PFSK-1 (cell line): ENCODE data around the gene KIF4A.

Experiments
- FOXP2 ChIP-seq: optimal IDR thresholded peaks from 2 replicates; pipeline ENCODE3; 2011; ENCODE audit warnings: borderline replicate concordance, control low read depth, inconsistent platforms; ENCODE audit not compliant: insufficient read depth; ENCODE audit errors: extremely low read length, extremely low read depth
- POLR2AphosphoS5 ChIP-seq: IDR thresholded peaks from 2 replicates; pipeline ENCODE4 v1.6.1; 2012; ENCODE audit warnings: low read depth, mild to moderate bottlenecking, control low read depth, low read length, moderate library complexity
- SIN3A ChIP-seq: IDR thresholded peaks from 2 replicates; pipeline ENCODE4 v1.6.1; 2012; ENCODE audit warnings: mild to moderate bottlenecking, low read length, moderate library complexity, borderline replicate concordance; ENCODE audit not compliant: insufficient read depth
- TAF1 ChIP-seq: IDR thresholded peaks from 2 replicates; pipeline ENCODE4 v1.6.1; 2012; ENCODE audit warnings: low read length, control low read depth, borderline replicate concordance; ENCODE audit not compliant: insufficient read depth
- TF ChIP-seq, protein P1 (sequence below), 2 experiments: IDR thresholded peaks; 2 replicates each; pipeline versions ENCODE4 v1.6.1 to v1.8.0; 2011 to 2012; ENCODE audit warnings: low read depth in 2 of 2, low read length in 2 of 2, control low read depth in 1 of 2, inconsistent platforms in 1 of 2, mild to moderate bottlenecking in 1 of 2, moderate library complexity in 1 of 2; ENCODE audit not compliant: insufficient read depth in 1 of 2

KIF4A gene

DNA sequence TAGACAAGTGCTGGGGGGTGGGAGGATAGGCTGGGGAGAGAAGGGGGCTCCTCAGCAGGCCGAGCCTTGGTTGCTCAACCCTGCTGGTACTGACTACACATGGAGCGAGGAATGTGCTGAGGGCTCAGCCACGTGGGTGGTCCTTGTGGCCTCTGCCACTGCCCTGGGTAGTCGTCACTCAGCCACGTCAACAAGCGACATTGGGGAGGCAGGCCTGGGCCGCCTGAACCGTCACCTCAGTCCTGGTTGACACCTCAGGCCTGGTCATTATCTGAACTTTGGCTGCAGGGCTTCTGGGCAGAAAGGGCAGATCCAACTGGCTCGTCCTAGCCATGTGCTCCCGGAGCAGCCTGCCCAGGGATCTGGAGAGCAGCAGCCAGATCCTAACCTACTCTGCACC, 70.5 kb downstream of the KIF4A start:
- TF ChIP-seq POLR2AphosphoS5 (no peak), TAF1 (no peak), FOXP2 (no peak), SIN3A (no peak)
- TF ChIP-seq, protein P1, sequence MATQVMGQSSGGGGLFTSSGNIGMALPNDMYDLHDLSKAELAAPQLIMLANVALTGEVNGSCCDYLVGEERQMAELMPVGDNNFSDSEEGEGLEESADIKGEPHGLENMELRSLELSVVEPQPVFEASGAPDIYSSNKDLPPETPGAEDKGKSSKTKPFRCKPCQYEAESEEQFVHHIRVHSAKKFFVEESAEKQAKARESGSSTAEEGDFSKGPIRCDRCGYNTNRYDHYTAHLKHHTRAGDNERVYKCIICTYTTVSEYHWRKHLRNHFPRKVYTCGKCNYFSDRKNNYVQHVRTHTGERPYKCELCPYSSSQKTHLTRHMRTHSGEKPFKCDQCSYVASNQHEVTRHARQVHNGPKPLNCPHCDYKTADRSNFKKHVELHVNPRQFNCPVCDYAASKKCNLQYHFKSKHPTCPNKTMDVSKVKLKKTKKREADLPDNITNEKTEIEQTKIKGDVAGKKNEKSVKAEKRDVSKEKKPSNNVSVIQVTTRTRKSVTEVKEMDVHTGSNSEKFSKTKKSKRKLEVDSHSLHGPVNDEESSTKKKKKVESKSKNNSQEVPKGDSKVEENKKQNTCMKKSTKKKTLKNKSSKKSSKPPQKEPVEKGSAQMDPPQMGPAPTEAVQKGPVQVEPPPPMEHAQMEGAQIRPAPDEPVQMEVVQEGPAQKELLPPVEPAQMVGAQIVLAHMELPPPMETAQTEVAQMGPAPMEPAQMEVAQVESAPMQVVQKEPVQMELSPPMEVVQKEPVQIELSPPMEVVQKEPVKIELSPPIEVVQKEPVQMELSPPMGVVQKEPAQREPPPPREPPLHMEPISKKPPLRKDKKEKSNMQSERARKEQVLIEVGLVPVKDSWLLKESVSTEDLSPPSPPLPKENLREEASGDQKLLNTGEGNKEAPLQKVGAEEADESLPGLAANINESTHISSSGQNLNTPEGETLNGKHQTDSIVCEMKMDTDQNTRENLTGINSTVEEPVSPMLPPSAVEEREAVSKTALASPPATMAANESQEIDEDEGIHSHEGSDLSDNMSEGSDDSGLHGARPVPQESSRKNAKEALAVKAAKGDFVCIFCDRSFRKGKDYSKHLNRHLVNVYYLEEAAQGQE (IDR thresholded peaks at IDR 0.05; ENCODE audit: insufficient read depth in 1 of 2, low read depth in 2 of 2, low read length in 2 of 2): no peak

DNA sequence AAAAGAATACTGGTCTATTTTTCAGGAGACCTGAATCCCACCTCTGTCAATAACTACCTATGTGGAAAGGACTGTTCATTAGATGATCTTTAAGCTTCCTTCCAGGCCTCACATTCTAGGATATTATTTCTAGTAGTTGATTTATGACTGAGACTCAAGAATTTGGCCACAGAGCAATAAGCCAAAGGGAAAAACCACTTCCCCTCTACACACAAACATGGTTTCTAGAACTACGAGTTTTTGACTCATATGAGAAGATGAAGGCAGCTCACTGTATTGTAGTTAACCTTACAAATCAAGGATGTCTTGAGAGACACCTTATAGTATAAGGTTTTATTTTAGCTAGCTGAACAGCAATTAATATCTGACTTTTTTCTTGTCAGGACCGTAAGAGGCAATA, 96.3 kb downstream of the KIF4A start:
- TF ChIP-seq, protein P1 (IDR thresholded peaks at IDR 0.05; ENCODE audit: insufficient read depth in 1 of 2, low read depth in 2 of 2, low read length in 2 of 2): no peak
- TF ChIP-seq FOXP2 (no peak), POLR2AphosphoS5 (no peak), TAF1 (no peak), SIN3A (no peak)

DNA sequence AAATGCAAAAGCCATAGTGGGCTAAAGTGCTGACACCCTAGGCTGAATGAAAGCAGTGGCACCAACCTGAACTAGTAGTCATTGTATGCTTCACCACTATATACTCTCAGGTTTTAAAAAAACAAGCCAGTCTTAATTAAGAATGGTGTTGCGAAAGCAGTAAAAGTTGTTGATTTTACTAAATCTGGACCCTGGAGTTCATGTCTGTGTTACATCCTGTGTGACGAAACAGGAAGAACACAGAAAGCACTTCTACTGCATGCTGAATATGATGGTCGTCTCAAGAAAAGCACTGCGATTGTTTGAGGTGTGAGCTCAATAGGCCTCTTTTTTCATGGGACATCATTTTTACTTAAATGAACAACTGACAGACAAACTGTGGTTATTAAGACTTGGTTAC, 109.0 kb downstream of the KIF4A start:
- TF ChIP-seq FOXP2 (no peak), TAF1 (no peak), POLR2AphosphoS5 (no peak), SIN3A (no peak)
- TF ChIP-seq, protein P1 (IDR thresholded peaks at IDR 0.05; ENCODE audit: insufficient read depth in 1 of 2, low read depth in 2 of 2, low read length in 2 of 2): no peak

DNA sequence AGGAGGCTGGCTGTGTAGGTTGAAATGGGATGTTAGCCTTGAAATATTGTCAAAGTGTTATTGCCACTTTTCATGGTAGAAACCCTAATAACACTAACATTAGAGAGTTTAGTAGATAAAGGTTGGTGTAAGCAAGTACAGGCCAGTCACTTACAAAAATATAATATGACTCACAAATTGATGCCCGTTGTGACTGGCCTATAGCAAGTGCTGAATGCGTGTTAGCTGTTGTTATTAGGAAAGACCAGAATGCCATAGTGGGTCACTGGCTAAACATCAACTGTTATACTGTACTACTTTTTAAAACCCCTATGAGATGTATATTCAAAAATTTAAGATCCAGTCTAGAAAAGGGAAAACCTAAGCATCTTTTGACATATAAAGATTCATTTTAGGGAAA, 112.8 kb downstream of the KIF4A start:
- TF ChIP-seq POLR2AphosphoS5: no peak
- TF ChIP-seq, protein P1 (IDR thresholded peaks at IDR 0.05; ENCODE audit: insufficient read depth in 1 of 2, low read depth in 2 of 2, low read length in 2 of 2): no peak
- TF ChIP-seq FOXP2: no peak
- no peak for TF ChIP-seq TAF1

DNA sequence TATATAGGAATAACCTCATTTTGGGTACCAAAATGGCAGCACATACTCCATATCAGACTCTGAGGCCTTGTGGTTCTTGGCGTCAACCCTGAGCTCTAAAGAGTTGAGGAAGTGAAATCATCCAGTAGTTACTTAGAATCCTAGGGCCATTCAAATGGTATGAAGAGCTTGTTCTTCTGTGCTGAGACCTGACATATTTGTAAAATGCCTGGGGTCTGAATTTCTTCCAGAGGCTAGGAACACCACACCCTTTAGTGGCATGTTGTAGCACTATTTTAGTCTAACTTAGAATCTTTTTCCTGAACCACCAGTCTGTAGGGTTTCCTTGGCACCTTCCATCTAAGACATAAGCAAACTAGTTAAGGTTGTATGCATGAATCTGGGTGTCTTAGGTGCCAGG, 115.1 kb downstream of the KIF4A start:
- TF ChIP-seq POLR2AphosphoS5 (no peak), TAF1 (no peak), SIN3A (no peak), FOXP2 (no peak)
- TF ChIP-seq, protein P1 (IDR thresholded peaks at IDR 0.05; ENCODE audit: insufficient read depth in 1 of 2, low read depth in 2 of 2, low read length in 2 of 2): no peak
